ENCODE measurements around the gene CORT. TPM values are rescaled to one million over a fixed set of nuclear protein-coding genes. Genes with fewer than 3 reads are reported as not detected.

CORT gene
- total RNA-seq, 1 donor from 2014 or later: 0.82 TPM

- DNase-seq: peak; percentile 94
These were observed 25.0 kb downstream of the CORT start, which contains the start of gene PEX14 for GRCh38 chr1:10474613-10475507. Gene PEX14 (plus strand): TSS chr1:10474950. CDS start chr1:10474967, 17 bp downstream.

GRCh38 chr1:10475510-10475909 lies 25.7 kb downstream of the CORT start:
- peak; percentile 19 for DNase-seq

- no peak for DNase-seq
These were observed 29.5 kb downstream of the CORT start for GRCh38 chr1:10479296-10479695.

GRCh38 chr1:10480614-10481013 lies 30.8 kb downstream of the CORT start:
- DNase-seq: no peak

GRCh38 chr1:10484521-10484920 lies 34.7 kb downstream of the CORT start:
- no peak for DNase-seq

- no peak for DNase-seq
These were observed 39.6 kb downstream of the CORT start for GRCh38 chr1:10489291-10490055.

- no peak for DNase-seq
These were observed 40.6 kb downstream of the CORT start for GRCh38 chr1:10490286-10490970.

GRCh38 chr1:10494418-10494753 lies 44.6 kb downstream of the CORT start:
- no peak for DNase-seq

- peak; percentile 83 for DNase-seq
These were observed 45.1 kb downstream of the CORT start for GRCh38 chr1:10494754-10495474.

GRCh38 chr1:10495475-10495817 lies 45.6 kb downstream of the CORT start:
- no peak for DNase-seq

- DNase-seq: peak; percentile 75
These were observed 46.1 kb downstream of the CORT start for GRCh38 chr1:10495952-10496351.

GRCh38 chr1:10497109-10497508 lies 47.3 kb downstream of the CORT start:
- no peak for DNase-seq

GRCh38 chr1:10498231-10498630 lies 48.4 kb downstream of the CORT start:
- no peak for DNase-seq

Other genes starting within 250 kb of the CORT start
- 301 TPM for gene KIF1B, start 239.5 kb upstream of the CORT start, total RNA-seq
- 63.9 TPM for gene PGD, start 51.0 kb upstream of the CORT start, total RNA-seq
- 9.5 TPM for gene CENPS, start 19.6 kb upstream of the CORT start, total RNA-seq
- 23.5 TPM for gene DFFA, start 22.5 kb downstream of the CORT start, total RNA-seq
- 18.0 TPM for gene PEX14, start 24.9 kb downstream of the CORT start, total RNA-seq